ENCODE results near the gene GATAD1. TPM values are rescaled to one million over a fixed set of nuclear protein-coding genes. Genes with fewer than 3 reads are reported as not detected.
"Not testable (repeated sequence)": the region's sequence is repeated elsewhere in the genome, so short reads cannot be mapped to it uniquely, and the experiment has no call there.

GATAD1 gene
- total RNA-seq, 2 donors from 2014 or later: 22.9 to 28.8 TPM

GRCh38 chr7:92404170-92404614 is 43.1 kb upstream of the GATAD1 start:
- Histone ChIP-seq H3K27me3 (no peaks in the 10 kb centered on the region), H3K4me1 (no peaks in the 10 kb centered on the region), H3K4me3 (no peak overlapping the region), H3K27ac (no peak overlapping the region), H3K9me3 (no peaks in the 10 kb centered on the region), H3K9ac (ENCODE audit: low read depth in 2 of 2, low read length in 2 of 2) (no peak overlapping the region), H3K36me3 (no peaks in the 10 kb centered on the region)
- no peak for DNase-seq
- intact Hi-C loops (cut with DNase I): no loop called here
- TF ChIP-seq, protein P1, sequence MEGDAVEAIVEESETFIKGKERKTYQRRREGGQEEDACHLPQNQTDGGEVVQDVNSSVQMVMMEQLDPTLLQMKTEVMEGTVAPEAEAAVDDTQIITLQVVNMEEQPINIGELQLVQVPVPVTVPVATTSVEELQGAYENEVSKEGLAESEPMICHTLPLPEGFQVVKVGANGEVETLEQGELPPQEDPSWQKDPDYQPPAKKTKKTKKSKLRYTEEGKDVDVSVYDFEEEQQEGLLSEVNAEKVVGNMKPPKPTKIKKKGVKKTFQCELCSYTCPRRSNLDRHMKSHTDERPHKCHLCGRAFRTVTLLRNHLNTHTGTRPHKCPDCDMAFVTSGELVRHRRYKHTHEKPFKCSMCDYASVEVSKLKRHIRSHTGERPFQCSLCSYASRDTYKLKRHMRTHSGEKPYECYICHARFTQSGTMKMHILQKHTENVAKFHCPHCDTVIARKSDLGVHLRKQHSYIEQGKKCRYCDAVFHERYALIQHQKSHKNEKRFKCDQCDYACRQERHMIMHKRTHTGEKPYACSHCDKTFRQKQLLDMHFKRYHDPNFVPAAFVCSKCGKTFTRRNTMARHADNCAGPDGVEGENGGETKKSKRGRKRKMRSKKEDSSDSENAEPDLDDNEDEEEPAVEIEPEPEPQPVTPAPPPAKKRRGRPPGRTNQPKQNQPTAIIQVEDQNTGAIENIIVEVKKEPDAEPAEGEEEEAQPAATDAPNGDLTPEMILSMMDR (IDR thresholded peaks at IDR 0.05): no peak

DNA sequence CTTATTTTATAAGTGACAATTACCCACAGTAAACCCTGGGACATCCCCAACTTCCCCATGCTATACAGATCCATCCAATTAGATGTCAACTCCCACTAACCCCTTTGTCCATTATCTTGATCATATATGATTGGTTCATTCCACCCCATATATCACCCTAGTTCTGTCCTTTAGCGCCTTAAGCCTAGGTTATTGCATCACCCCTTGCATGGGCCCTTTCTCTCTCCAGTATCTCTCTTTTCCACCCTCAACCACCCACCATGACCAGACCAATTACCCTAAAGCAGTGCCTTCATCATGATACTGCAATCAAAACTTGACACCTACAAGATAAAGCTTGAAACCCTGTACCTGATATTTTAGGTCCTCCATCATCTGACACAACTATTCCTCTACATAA is 37.9 kb upstream of the GATAD1 start:
- Histone ChIP-seq H3K9me3 (no peaks in the 10 kb centered on the region), H3K9ac (ENCODE audit: low read depth in 2 of 2, low read length in 2 of 2) (no peak overlapping the region), H3K27ac (no peak overlapping the region), H3K36me3 (no peaks in the 10 kb centered on the region), H3K4me1 (no peaks in the 10 kb centered on the region), H3K27me3 (no peaks in the 10 kb centered on the region), H3K4me3 (no peak overlapping the region)
- intact Hi-C loops (cut with DNase I): no loop called here
- DNase-seq: no peak
- TF ChIP-seq, protein P1 (IDR thresholded peaks at IDR 0.05): no peak

GRCh38 chr7:92410162-92410561 is 37.1 kb upstream of the GATAD1 start:
- DNase-seq; H3K9ac ChIP-seq (ENCODE audit: low read depth in 2 of 2, low read length in 2 of 2); H3K9me3 ChIP-seq; H3K4me1 ChIP-seq; H3K27me3 ChIP-seq; H3K4me3 ChIP-seq; intact Hi-C loops (cut with DNase I); H3K36me3 ChIP-seq; H3K27ac ChIP-seq: not testable (repeated sequence)

DNA sequence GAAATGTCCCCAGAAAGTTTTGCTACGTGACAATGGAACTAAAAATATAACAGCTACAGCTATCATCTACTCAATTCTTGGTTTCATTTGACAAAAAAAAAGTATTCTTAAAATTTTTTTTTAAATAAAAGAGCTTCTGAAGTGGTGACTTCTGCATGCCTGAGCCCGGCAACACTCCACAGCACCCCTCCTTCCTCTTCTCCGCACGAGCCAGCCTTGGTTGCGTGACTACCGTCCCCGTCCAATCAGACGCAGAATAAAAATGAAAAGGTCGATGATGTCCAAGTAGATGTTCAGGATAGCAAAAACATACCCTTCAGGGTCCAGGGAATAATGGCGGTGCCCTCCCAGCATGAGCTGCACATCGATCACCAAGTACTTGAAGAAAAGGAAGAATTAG is 34.5 kb upstream of the GATAD1 start:
- intact Hi-C loops (cut with DNase I): no loop called here
- no peak for DNase-seq
- no peaks in the 10 kb centered on the region for H3K9me3 ChIP-seq
- H3K4me3 ChIP-seq: no peak overlapping the region
- no peaks in the 10 kb centered on the region for H3K36me3 ChIP-seq
- no peak overlapping the region for H3K27ac ChIP-seq
- no peak overlapping the region for H3K9ac ChIP-seq (ENCODE audit: low read depth in 2 of 2, low read length in 2 of 2)
- TF ChIP-seq, protein P1 (IDR thresholded peaks at IDR 0.05): no peak
- no peaks in the 10 kb centered on the region for H3K4me1 ChIP-seq
- H3K27me3 ChIP-seq: no peaks in the 10 kb centered on the region

DNA sequence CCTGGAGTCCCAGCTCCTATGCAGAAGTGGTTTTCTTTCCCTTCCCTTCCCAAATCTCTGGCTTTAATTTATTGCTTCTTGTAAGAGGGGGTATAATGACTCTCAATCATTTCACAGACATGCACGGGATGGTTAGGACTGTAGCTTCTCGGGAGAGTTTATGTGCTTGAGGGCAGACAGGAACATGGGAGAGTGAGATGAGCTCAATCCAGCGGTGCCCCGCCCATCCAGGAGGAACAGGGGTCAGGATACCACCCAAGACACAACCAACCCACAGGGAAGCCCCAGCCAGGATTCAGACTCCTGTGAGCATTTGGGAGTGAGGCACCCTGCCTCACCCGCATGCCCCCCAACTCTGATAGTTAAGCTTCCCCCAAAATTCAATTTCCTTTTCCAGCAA is 33.7 kb upstream of the GATAD1 start:
- no peaks in the 10 kb centered on the region for H3K4me1 ChIP-seq
- TF ChIP-seq, protein P1 (IDR thresholded peaks at IDR 0.05): no peak
- H3K4me3 ChIP-seq: no peak overlapping the region
- DNase-seq: no peak
- intact Hi-C loops (cut with DNase I): no loop called here
- H3K27ac ChIP-seq: no peak overlapping the region
- no peaks in the 10 kb centered on the region for H3K9me3 ChIP-seq
- H3K9ac ChIP-seq (ENCODE audit: low read depth in 2 of 2, low read length in 2 of 2): no peak overlapping the region
- no peaks in the 10 kb centered on the region for H3K27me3 ChIP-seq
- no peaks in the 10 kb centered on the region for H3K36me3 ChIP-seq

DNA sequence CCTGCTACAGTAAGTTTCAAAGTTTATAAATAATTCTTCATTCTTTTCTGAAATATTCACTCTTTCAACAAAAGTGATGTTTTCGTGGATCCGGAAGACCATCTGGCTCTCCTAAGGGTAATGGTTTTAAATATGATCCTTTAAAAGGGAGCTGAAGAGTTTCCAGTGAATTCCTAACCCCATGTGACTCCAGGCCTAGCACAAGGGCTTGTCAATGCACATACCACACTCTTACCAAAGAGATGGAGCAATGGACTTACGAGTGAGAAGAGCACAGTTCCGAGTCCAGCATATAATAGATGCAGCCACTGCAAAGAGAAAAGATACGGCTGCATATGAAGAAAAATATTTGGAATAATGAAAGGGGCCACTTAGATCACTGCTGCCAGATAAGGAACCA is 32.1 kb upstream of the GATAD1 start:
- Histone ChIP-seq H3K9me3 (no peaks in the 10 kb centered on the region), H3K4me3 (no peak overlapping the region), H3K27ac (no peak overlapping the region), H3K36me3 (no peaks in the 10 kb centered on the region), H3K9ac (ENCODE audit: low read depth in 2 of 2, low read length in 2 of 2) (no peak overlapping the region), H3K27me3 (no peaks in the 10 kb centered on the region), H3K4me1 (no peaks in the 10 kb centered on the region)
- TF ChIP-seq, protein P1 (IDR thresholded peaks at IDR 0.05): no peak
- intact Hi-C loops (cut with DNase I): no loop called here
- no peak for DNase-seq
